Panc1 (cell line): Measurements from ENCODE around the gene MGST1. TPM values are rescaled to one million over a fixed set of nuclear protein-coding genes. Genes with fewer than 3 reads are reported as not detected.
A peak's percentile ranks its signal among the peaks of the same experiment; 100 is the strongest.

Experiments
- ATAC-seq: fragments of 200-7000 bp; cut with Tn5 transposase; 2 replicates; pipeline ENCODE4 v1.9.1; 2020; ENCODE audit warnings: mild to moderate bottlenecking, moderate library complexity
- BruUV-seq: library from RNA; stranded (reverse); fragments of 400-500 nt; replicated peaks from 2 replicates; lab custom pipeline; 2021; lab: Mats Ljungman, UMichigan
- CTCF ChIA-PET: fragments of 300-600 bp; sonication (Branson Sonifier 250); formaldehyde crosslinking; loops from one replicate; lab custom pipeline; 2022; ENCODE audit warnings: antibody characterized with exemption; lab: Charles Lee
- POLR2A ChIA-PET: fragments of 300-600 bp; sonication (Branson Sonifier 250); formaldehyde crosslinking; loops from one replicate; lab custom pipeline; 2022; ENCODE audit warnings: antibody characterized with exemption; lab: Charles Lee
- DNase-seq: peaks from one replicate; pipeline ENCODE4 v3.0.0-alpha.2; 2010; ENCODE audit warnings: low read depth, low spot score
- H3K27ac ChIP-seq: 2 replicates; pipeline ENCODE4 v1.5.1; 2011; ENCODE audit warnings: mild to moderate bottlenecking, low read length, inconsistent platforms
- H3K27me3 ChIP-seq: fragments of 200-500 bp; sonication (Bioruptor generic); 2 replicates; pipeline ENCODE4 v1.6.0; 2014; ENCODE audit warnings: low read length, inconsistent platforms; ENCODE audit not compliant: control insufficient read depth, insufficient read depth
- H3K36me3 ChIP-seq: fragments of 200-500 bp; sonication (Bioruptor generic); 2 replicates; pipeline ENCODE4 v1.5.1; 2014; ENCODE audit warnings: inconsistent platforms, mild to moderate bottlenecking, low read length, moderate library complexity; ENCODE audit not compliant: control insufficient read depth, insufficient read depth
- H3K4me1 ChIP-seq: 2 replicates; pipeline ENCODE4 v1.5.1; 2011; ENCODE audit warnings: inconsistent platforms, mild to moderate bottlenecking, low read length, moderate library complexity; ENCODE audit not compliant: control insufficient read depth, insufficient read depth
- H3K4me3 ChIP-seq, 2 experiments: 2 replicates each; pipeline ENCODE4 v1.5.1; 2011 to 2012; ENCODE audit warnings: low read depth in 2 of 2, low read length in 2 of 2, mild to moderate bottlenecking in 2 of 2, inconsistent platforms in 1 of 2, moderate library complexity in 1 of 2
- H3K9me3 ChIP-seq: fragments of 200-500 bp; sonication (Bioruptor generic); 2 replicates; pipeline ENCODE4 v1.5.1; 2014; ENCODE audit warnings: low read depth, mild to moderate bottlenecking, inconsistent platforms, low read length, moderate library complexity; ENCODE audit not compliant: control insufficient read depth, insufficient read depth
- POLR2AphosphoS5 ChIP-seq: IDR thresholded peaks from 2 replicates; pipeline ENCODE4 v1.6.1; 2012; ENCODE audit warnings: mild to moderate bottlenecking, low read depth, low read length, moderate library complexity
- SIN3A ChIP-seq: IDR thresholded peaks from 2 replicates; pipeline ENCODE4 v1.6.1; 2012; ENCODE audit warnings: low read depth, mild to moderate bottlenecking, low read length, moderate library complexity, borderline replicate concordance; ENCODE audit not compliant: insufficient read depth
- TCF7L2 ChIP-seq: IDR thresholded peaks from 2 replicates; pipeline ENCODE4 v1.6.1; 2011; ENCODE audit warnings: mild to moderate bottlenecking, low read depth, low read length, inconsistent platforms
- in situ Hi-C: cut with HindIII; loops from 2 replicates; pipeline ENCODE4 v1.10.0; 2016; ENCODE audit warnings: low sequenced_read_pairs, low pct_unique_long_range_greater_than_20kb
- intact Hi-C: fragments of 100-400 bp; cut with micrococcal nuclease; formaldehyde crosslinking; loops from one replicate; pipeline ENCODE4 v1.10.0; 2022; ENCODE audit not compliant: unreplicated experiment
- total RNA-seq: library from RNA; stranded (reverse); gene quantifications from one replicate; pipeline ENCODE4 v1.2.1, GENCODE V29; 2021; ENCODE audit not compliant: unreplicated experiment
- TF ChIP-seq, protein P1 (sequence below): fragments of 450-650 bp; IDR thresholded peaks from 2 replicates; pipeline ENCODE4 v1.5.1; 2017; ENCODE audit warnings: mild to moderate bottlenecking
- TF ChIP-seq, protein P2 (sequence below), 2 experiments: IDR thresholded peaks; 2 replicates each; pipeline ENCODE4 v1.6.1; 2011 to 2012; ENCODE audit warnings: low read depth in 2 of 2, control low read depth in 1 of 2, low read length in 1 of 2, mild to moderate bottlenecking in 1 of 2, moderate library complexity in 1 of 2; ENCODE audit not compliant: insufficient read depth in 1 of 2

The MGST1 gene
- total RNA-seq, 1 experiment from 2014 or later, result 8.8 TPM

DNA sequence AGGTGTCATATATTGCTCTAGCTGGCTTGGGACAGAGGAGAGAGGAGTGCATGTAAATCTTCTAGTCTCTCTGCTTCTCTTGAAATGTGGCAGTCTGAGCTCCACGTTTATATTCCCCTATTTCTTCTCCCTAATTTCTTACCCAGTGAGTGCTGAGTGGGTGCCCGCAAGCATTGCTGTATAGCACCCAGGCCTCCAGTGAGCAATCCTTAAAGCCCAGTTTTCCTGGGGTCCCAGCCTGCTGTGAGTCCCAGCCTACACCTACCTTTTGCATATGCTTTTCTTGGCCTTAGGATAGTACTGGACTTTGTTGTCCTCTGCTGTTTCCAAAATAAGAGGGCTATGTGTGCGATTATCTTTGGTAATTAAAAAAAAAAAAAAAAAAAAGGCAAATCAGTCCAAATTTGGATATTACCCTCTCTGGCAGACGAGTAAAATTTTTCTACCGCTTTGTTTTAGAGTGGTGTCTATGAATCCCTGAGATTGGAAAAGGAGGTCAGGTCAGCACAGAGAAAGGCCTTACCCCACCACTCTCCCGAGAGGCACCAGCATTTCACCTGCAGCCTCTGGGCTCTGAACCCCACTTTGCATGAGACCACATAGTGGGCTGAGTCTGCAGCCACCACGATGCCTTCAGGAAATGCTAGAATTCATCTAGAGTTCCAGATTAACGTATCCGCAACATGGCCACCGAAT is 1.1 kb downstream of the MGST1 start:
- no TSS peak for BruUV-seq
- Histone ChIP-seq H3K9me3 (no peaks in the 10 kb centered on the region), H3K4me1 (peaks cover 4% of the 10 kb centered on the region; the same call in 1 of the 2 replicates), H3K27ac (no peak overlapping the region), H3K27me3 (no peaks in the 10 kb centered on the region), H3K4me3 (peak overlapping the region in 1 of 2 experiments; percentile 64; a peak in 2 of 4 replicates), H3K36me3 (no peaks in the 10 kb centered on the region; the same call in 1 of the 2 replicates)
- in situ Hi-C loops (no loop called here), intact Hi-C loops (no loop called here)
- CTCF ChIA-PET, result no interaction called here
- TF ChIP-seq, protein P1, sequence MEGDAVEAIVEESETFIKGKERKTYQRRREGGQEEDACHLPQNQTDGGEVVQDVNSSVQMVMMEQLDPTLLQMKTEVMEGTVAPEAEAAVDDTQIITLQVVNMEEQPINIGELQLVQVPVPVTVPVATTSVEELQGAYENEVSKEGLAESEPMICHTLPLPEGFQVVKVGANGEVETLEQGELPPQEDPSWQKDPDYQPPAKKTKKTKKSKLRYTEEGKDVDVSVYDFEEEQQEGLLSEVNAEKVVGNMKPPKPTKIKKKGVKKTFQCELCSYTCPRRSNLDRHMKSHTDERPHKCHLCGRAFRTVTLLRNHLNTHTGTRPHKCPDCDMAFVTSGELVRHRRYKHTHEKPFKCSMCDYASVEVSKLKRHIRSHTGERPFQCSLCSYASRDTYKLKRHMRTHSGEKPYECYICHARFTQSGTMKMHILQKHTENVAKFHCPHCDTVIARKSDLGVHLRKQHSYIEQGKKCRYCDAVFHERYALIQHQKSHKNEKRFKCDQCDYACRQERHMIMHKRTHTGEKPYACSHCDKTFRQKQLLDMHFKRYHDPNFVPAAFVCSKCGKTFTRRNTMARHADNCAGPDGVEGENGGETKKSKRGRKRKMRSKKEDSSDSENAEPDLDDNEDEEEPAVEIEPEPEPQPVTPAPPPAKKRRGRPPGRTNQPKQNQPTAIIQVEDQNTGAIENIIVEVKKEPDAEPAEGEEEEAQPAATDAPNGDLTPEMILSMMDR, result no peak
- ATAC-seq, result no peak
- POLR2A ChIA-PET, result no interaction called here
- DNase-seq, result no peak

DNA sequence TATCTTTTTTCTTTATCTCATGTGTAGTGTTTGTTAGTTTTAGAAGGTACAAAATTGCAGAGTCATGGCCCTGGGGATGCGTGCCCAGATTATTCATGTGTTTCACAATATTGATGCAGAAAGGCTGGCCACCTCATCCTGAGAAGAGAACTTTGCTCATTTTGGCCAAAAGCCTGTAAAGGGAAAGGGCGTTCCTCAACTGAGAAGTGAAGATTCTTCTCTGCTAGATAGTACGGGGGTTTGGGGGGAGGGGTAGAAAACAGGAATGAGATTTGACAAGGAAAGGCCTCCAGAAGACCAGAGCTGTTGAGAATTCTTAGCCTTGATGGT is 1.7 kb downstream of the MGST1 start:
- Histone ChIP-seq H3K4me1 (peaks cover 4% of the 10 kb centered on the region; the same call in 1 of the 2 replicates), H3K9me3 (no peaks in the 10 kb centered on the region), H3K27me3 (no peaks in the 10 kb centered on the region), H3K4me3 (no peak overlapping the region), H3K27ac (no peak overlapping the region), H3K36me3 (no peaks in the 10 kb centered on the region; the same call in 1 of the 2 replicates)
- BruUV-seq, result no TSS peak
- intact Hi-C loops (no loop called here), in situ Hi-C loops (no loop called here)
- ATAC-seq, result no peak
- TF ChIP-seq POLR2AphosphoS5 (no peak), TCF7L2 (no peak), SIN3A (no peak)
- TF ChIP-seq, protein P2, sequence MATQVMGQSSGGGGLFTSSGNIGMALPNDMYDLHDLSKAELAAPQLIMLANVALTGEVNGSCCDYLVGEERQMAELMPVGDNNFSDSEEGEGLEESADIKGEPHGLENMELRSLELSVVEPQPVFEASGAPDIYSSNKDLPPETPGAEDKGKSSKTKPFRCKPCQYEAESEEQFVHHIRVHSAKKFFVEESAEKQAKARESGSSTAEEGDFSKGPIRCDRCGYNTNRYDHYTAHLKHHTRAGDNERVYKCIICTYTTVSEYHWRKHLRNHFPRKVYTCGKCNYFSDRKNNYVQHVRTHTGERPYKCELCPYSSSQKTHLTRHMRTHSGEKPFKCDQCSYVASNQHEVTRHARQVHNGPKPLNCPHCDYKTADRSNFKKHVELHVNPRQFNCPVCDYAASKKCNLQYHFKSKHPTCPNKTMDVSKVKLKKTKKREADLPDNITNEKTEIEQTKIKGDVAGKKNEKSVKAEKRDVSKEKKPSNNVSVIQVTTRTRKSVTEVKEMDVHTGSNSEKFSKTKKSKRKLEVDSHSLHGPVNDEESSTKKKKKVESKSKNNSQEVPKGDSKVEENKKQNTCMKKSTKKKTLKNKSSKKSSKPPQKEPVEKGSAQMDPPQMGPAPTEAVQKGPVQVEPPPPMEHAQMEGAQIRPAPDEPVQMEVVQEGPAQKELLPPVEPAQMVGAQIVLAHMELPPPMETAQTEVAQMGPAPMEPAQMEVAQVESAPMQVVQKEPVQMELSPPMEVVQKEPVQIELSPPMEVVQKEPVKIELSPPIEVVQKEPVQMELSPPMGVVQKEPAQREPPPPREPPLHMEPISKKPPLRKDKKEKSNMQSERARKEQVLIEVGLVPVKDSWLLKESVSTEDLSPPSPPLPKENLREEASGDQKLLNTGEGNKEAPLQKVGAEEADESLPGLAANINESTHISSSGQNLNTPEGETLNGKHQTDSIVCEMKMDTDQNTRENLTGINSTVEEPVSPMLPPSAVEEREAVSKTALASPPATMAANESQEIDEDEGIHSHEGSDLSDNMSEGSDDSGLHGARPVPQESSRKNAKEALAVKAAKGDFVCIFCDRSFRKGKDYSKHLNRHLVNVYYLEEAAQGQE (IDR thresholded peaks at IDR 0.05; ENCODE audit: insufficient read depth in 1 of 2, low read depth in 2 of 2, low read length in 1 of 2), result no peak
- TF ChIP-seq, protein P1, result no peak
- ChIA-PET POLR2A (no interaction called here), CTCF (no interaction called here)
- DNase-seq, result no peak
